Urinary bladder (tissue), 4 donors: ENCODE data around the gene BMERB1. TPM values are rescaled to one million over a fixed set of nuclear protein-coding genes. Genes with fewer than 3 reads are reported as not detected.

Source experiments
- DNase-seq: peaks from one replicate; pipeline ENCODE4 v3.0.0-alpha.2; 2015; ENCODE audit errors: extremely low spot score
- H3K27ac ChIP-seq: one replicate; pipeline ENCODE4 v1.5.1; 2013; ENCODE audit warnings: low read depth, mild to moderate bottlenecking, moderate library complexity
- H3K36me3 ChIP-seq: one replicate; pipeline ENCODE4 v1.6.1; 2013; ENCODE audit warnings: mild to moderate bottlenecking, moderate library complexity; ENCODE audit not compliant: insufficient read depth
- H3K4me1 ChIP-seq: one replicate; pipeline ENCODE4 v1.6.1; 2013; ENCODE audit warnings: mild to moderate bottlenecking, moderate library complexity; ENCODE audit not compliant: insufficient read depth
- H3K4me3 ChIP-seq: one replicate; pipeline ENCODE4 v1.5.1; 2013; ENCODE audit warnings: low read depth, low read length
- WGBS: extraction: QIAGEN DNeasy Blood & Tissue Kit; methylation state at CpG from one replicate; pipeline ENCODE4 v1.1.7; 2013; 5-methylcytosine and 5-hydroxymethylcytosine counted together
- polyA plus RNA-seq: library from polyadenylated mRNA; stranded (reverse); fragments of 200-250 nt; gene quantifications from one replicate; pipeline ENCODE4 v1.2.3, GENCODE V29; 2013
- total RNA-seq: library from RNA; depleted of rRNA; stranded (reverse); fragments of >200 nt; gene quantifications from one replicate; pipeline ENCODE4 v1.2.3, GENCODE V29; 2014
- donor health status: healthy with polysubstance abuse.
- donor health status: healthy.

Gene BMERB1
- total and polyA plus RNA-seq, 2 donors: 41.5 to 77.0 TPM

- Histone ChIP-seq H3K36me3 (no peaks in the 10 kb centered on the region), H3K27ac (no peak overlapping the region), H3K4me1 (no peaks in the 10 kb centered on the region), H3K4me3 (no peak overlapping the region)
- no peak for DNase-seq
- WGBS: 86% methylated on average over 9 of the region's 9 CpGs
These were observed 85.4 kb downstream of the BMERB1 start for GRCh38 chr16:15519790-15520189.

- Histone ChIP-seq H3K4me3 (no peak overlapping the region), H3K27ac (no peak overlapping the region), H3K36me3 (no peaks in the 10 kb centered on the region), H3K4me1 (no peaks in the 10 kb centered on the region)
- no peak for DNase-seq
These were observed 87.0 kb downstream of the BMERB1 start for GRCh38 chr16:15521390-15521757.

GRCh38 chr16:15521758-15522509 is 87.5 kb downstream of the BMERB1 start:
- 59% methylated on average over 10 of the region's 10 CpGs for WGBS
- H3K27ac ChIP-seq: no peak overlapping the region
- no peak for DNase-seq
- no peaks in the 10 kb centered on the region for H3K36me3 ChIP-seq
- H3K4me3 ChIP-seq: no peak overlapping the region
- no peaks in the 10 kb centered on the region for H3K4me1 ChIP-seq

GRCh38 chr16:15523092-15523541 is 88.7 kb downstream of the BMERB1 start:
- H3K36me3 ChIP-seq: no peaks in the 10 kb centered on the region
- no peak overlapping the region for H3K27ac ChIP-seq
- no peak overlapping the region for H3K4me3 ChIP-seq
- no peaks in the 10 kb centered on the region for H3K4me1 ChIP-seq
- DNase-seq: no peak
- 87% methylated on average over 10 of the region's 10 CpGs for WGBS

GRCh38 chr16:15523939-15524338 is 89.6 kb downstream of the BMERB1 start:
- no peaks in the 10 kb centered on the region for H3K36me3 ChIP-seq
- no peak for DNase-seq
- 94% methylated on average over 4 of the region's 4 CpGs for WGBS
- H3K4me3 ChIP-seq: no peak overlapping the region
- H3K4me1 ChIP-seq: no peaks in the 10 kb centered on the region
- no peak overlapping the region for H3K27ac ChIP-seq

- 98% methylated on average over 5 of the region's 5 CpGs for WGBS
These were observed 90.6 kb downstream of the BMERB1 start for GRCh38 chr16:15524966-15525365.

GRCh38 chr16:15526097-15526496 is 91.7 kb downstream of the BMERB1 start:
- Histone ChIP-seq H3K4me1 (no peaks in the 10 kb centered on the region), H3K36me3 (no peaks in the 10 kb centered on the region), H3K27ac (no peak overlapping the region), H3K4me3 (no peak overlapping the region)
- DNase-seq: no peak
- 98% methylated on average over 7 of the region's 7 CpGs for WGBS

More at GRCh38 chr16:15524966-15525365, 90.6 kb downstream of the BMERB1 start:
- DNase-seq: no peak
- Histone ChIP-seq H3K27ac (no peak overlapping the region), H3K36me3 (no peaks in the 10 kb centered on the region), H3K4me3 (no peak overlapping the region), H3K4me1 (no peaks in the 10 kb centered on the region)

GRCh38 chr16:15526731-15527130 is 92.3 kb downstream of the BMERB1 start:
- Histone ChIP-seq H3K27ac (no peak overlapping the region), H3K4me3 (no peak overlapping the region), H3K4me1 (no peaks in the 10 kb centered on the region), H3K36me3 (no peaks in the 10 kb centered on the region)
- WGBS: 97% methylated on average over 2 of the region's 2 CpGs
- DNase-seq: no peak

GRCh38 chr16:15529673-15530072 is 95.3 kb downstream of the BMERB1 start:
- no peak for DNase-seq
- H3K27ac ChIP-seq: no peak overlapping the region
- no peaks in the 10 kb centered on the region for H3K4me1 ChIP-seq
- WGBS: 82% methylated on average over 5 of the region's 5 CpGs
- no peaks in the 10 kb centered on the region for H3K36me3 ChIP-seq
- no peak overlapping the region for H3K4me3 ChIP-seq

- DNase-seq: no peak
- no peaks in the 10 kb centered on the region for H3K4me1 ChIP-seq
- no peak overlapping the region for H3K4me3 ChIP-seq
- no peak overlapping the region for H3K27ac ChIP-seq
- 97% methylated on average over 5 of the region's 5 CpGs for WGBS
- no peaks in the 10 kb centered on the region for H3K36me3 ChIP-seq
These were observed 95.7 kb downstream of the BMERB1 start for GRCh38 chr16:15530085-15530484.

GRCh38 chr16:15532825-15533224 is 98.4 kb downstream of the BMERB1 start:
- WGBS: 88% methylated on average over 7 of the region's 7 CpGs
- DNase-seq: no peak
- Histone ChIP-seq H3K36me3 (no peaks in the 10 kb centered on the region), H3K27ac (no peak overlapping the region), H3K4me3 (no peak overlapping the region), H3K4me1 (no peaks in the 10 kb centered on the region)

GRCh38 chr16:15533386-15533785 is 99.0 kb downstream of the BMERB1 start:
- whole genome bisulfite sequencing: 83% methylated on average over 4 of the region's 4 CpGs
- no peak overlapping the region for H3K4me3 ChIP-seq
- H3K27ac ChIP-seq: no peak overlapping the region
- no peaks in the 10 kb centered on the region for H3K36me3 ChIP-seq
- no peaks in the 10 kb centered on the region for H3K4me1 ChIP-seq
- no peak for DNase-seq

GRCh38 chr16:15535772-15536171 is 101.4 kb downstream of the BMERB1 start:
- DNase-seq: no peak
- Histone ChIP-seq H3K4me1 (no peaks in the 10 kb centered on the region), H3K27ac (no peak overlapping the region), H3K4me3 (no peak overlapping the region), H3K36me3 (no peaks in the 10 kb centered on the region)
- WGBS: 85% methylated on average over 6 of the region's 6 CpGs

GRCh38 chr16:15536843-15537242 is 102.5 kb downstream of the BMERB1 start:
- 86% methylated on average over 7 of the region's 7 CpGs for WGBS
- no peak for DNase-seq
- Histone ChIP-seq H3K4me3 (no peak overlapping the region), H3K4me1 (no peaks in the 10 kb centered on the region), H3K27ac (no peak overlapping the region), H3K36me3 (no peaks in the 10 kb centered on the region)

GRCh38 chr16:15538507-15538906 is 104.1 kb downstream of the BMERB1 start:
- DNase-seq: no peak
- no peak overlapping the region for H3K4me3 ChIP-seq
- H3K36me3 ChIP-seq: no peaks in the 10 kb centered on the region
- 85% methylated on average over 5 of the region's 5 CpGs for WGBS
- H3K27ac ChIP-seq: no peak overlapping the region
- no peaks in the 10 kb centered on the region for H3K4me1 ChIP-seq
